Neutrophil (primary cell): ENCODE data around the gene CFAP99.

Source experiments
- H3K27ac ChIP-seq: fragments of 200-600 bp; sonication (generic); 2 replicates; pipeline ENCODE4 v1.5.1; 2016; ENCODE audit warnings: mild to moderate bottlenecking, moderate library complexity
- H3K27me3 ChIP-seq: fragments of 200-600 bp; sonication (generic); 2 replicates; pipeline ENCODE4 v1.6.0; 2016; ENCODE audit warnings: mild to moderate bottlenecking
- H3K36me3 ChIP-seq: fragments of 200-600 bp; sonication (generic); 2 replicates; pipeline ENCODE4 v1.5.1; 2017
- H3K4me1 ChIP-seq, 2 experiments: fragments of 200-600 bp in 1 of 2; sonication (generic) in 1 of 2; 1 replicate in 1 of 2; 2 replicates in 1 of 2; pipeline versions ENCODE4 v1.5.1 to v1.6.1; 2013 to 2016; ENCODE audit warnings: low read depth in 1 of 2, low read length in 1 of 2, mild to moderate bottlenecking in 1 of 2, moderate library complexity in 1 of 2; ENCODE audit not compliant: control insufficient read depth in 1 of 2, insufficient read depth in 1 of 2
- H3K4me3 ChIP-seq, 2 experiments: fragments of 200-600 bp in 1 of 2; sonication (generic) in 1 of 2; 1 replicate in 1 of 2; 2 replicates in 1 of 2; pipeline ENCODE4 v1.5.1; 2013 to 2016; ENCODE audit warnings: low read depth in 1 of 2, low read length in 1 of 2, mild to moderate bottlenecking in 1 of 2, moderate library complexity in 1 of 2
- H3K9me3 ChIP-seq: fragments of 200-600 bp; sonication (generic); 2 replicates; pipeline ENCODE4 v1.5.1; 2016
- TF ChIP-seq, protein P1 (sequence below): fragments of 200-600 bp; sonication (generic); IDR thresholded peaks from 2 replicates; pipeline ENCODE4 v1.5.1; 2016; ENCODE audit warnings: antibody characterized with exemption

Gene CFAP99

DNA sequence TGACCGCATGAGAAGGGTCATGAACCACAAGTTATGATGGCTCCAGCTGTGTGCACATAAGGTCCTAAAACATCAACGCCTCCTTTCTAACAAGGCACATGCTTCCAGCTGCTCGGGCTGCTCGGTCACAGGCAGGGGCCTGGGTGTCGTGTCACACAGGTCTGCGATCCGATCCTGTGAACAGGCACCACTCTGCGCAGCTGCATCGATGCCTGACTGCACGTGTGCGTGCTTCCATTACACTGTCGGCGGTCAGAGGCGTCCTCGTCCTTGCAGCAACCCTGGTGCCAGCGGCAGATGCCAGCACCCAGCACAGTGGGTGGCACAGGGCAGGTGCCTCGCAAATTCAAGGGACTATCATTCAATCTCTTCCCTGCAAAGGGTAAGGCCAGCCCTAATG, 24.2 kb upstream of the CFAP99 start:
- Histone ChIP-seq H3K9me3 (no peaks in the 10 kb centered on the region), H3K27me3 (peaks cover 62% of the 10 kb centered on the region), H3K36me3 (no peaks in the 10 kb centered on the region), H3K4me1 (no peaks in the 10 kb centered on the region), H3K27ac (no peak overlapping the region), H3K4me3 (no peak overlapping the region)
- TF ChIP-seq, protein P1, sequence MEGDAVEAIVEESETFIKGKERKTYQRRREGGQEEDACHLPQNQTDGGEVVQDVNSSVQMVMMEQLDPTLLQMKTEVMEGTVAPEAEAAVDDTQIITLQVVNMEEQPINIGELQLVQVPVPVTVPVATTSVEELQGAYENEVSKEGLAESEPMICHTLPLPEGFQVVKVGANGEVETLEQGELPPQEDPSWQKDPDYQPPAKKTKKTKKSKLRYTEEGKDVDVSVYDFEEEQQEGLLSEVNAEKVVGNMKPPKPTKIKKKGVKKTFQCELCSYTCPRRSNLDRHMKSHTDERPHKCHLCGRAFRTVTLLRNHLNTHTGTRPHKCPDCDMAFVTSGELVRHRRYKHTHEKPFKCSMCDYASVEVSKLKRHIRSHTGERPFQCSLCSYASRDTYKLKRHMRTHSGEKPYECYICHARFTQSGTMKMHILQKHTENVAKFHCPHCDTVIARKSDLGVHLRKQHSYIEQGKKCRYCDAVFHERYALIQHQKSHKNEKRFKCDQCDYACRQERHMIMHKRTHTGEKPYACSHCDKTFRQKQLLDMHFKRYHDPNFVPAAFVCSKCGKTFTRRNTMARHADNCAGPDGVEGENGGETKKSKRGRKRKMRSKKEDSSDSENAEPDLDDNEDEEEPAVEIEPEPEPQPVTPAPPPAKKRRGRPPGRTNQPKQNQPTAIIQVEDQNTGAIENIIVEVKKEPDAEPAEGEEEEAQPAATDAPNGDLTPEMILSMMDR = no peak

GRCh38 chr4:2395038-2395437, 23.7 kb upstream of the CFAP99 start:
- Histone ChIP-seq H3K27me3 (peaks cover 57% of the 10 kb centered on the region), H3K27ac (no peak overlapping the region), H3K9me3 (no peaks in the 10 kb centered on the region), H3K36me3 (no peaks in the 10 kb centered on the region), H3K4me1 (no peaks in the 10 kb centered on the region), H3K4me3 (no peak overlapping the region)
- TF ChIP-seq, protein P1 = no peak

DNA sequence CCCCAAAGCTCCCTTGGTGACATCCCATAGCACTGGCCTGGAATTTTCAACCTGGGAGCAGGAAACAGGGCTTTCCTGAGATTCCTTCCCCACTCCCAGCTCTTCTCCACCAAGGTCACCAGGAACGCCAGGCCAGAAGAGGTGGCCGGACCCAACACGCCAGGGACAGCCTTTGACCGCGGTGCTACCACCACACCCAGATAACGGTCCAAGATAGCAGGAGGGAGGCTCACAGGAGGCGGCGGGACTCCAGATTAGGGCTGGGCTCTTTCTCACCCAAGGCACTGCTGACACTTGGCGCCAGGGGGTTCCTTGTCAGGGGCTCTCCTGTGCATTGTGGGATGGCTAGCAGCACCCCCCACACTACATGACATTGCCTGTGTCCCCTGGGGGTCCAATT, 23.2 kb upstream of the CFAP99 start:
- TF ChIP-seq, protein P1 = no peak
- no peaks in the 10 kb centered on the region for H3K9me3 ChIP-seq
- H3K27ac ChIP-seq = no peak overlapping the region
- peaks cover 56% of the 10 kb centered on the region for H3K27me3 ChIP-seq
- no peaks in the 10 kb centered on the region for H3K36me3 ChIP-seq
- H3K4me1 ChIP-seq = no peaks in the 10 kb centered on the region
- H3K4me3 ChIP-seq = no peak overlapping the region

- no peak overlapping the region for H3K4me3 ChIP-seq
- TF ChIP-seq, protein P1 = no peak
- no peaks in the 10 kb centered on the region for H3K36me3 ChIP-seq
- H3K27ac ChIP-seq = no peak overlapping the region
- H3K9me3 ChIP-seq = no peaks in the 10 kb centered on the region
- H3K27me3 ChIP-seq = peaks cover 56% of the 10 kb centered on the region
- H3K4me1 ChIP-seq = no peaks in the 10 kb centered on the region
Measured at GRCh38 chr4:2396781-2397368, 21.9 kb upstream of the CFAP99 start.

DNA sequence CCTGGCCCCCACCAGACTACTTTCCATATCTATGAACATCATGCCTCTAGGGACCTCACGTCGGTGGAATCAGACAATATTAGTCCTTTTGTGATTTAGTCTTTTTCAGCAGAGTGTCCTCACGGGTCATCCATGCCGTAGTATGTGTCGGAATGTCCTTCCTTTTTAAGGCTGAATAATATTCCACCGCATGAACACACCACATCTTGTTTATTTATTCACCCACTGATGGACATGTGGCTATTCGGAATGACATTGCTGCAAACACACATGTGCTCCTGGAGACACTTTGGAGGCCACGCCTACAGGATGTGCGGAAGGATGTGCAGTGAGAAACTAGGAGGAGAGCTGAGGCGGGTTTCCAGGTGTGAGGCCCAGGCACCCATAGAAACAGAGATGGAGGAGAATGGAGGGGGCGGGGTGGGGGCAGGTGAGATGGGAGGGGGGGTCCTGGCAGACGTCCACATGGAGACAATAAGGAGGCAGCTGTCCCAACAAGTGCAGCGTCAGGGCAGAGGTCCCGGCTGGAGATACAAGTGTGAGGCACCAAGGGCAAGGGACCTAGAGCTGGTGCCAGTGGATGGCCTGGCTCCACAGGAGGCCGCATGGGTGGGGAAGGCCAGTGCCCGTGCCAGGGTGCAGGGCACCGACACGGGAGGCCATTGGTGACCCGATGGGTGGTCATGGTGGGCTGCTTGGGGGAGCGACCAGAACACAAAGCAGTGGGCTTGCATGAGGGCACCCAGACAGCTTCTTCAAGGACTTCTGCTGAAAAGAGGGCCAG, 21.0 kb upstream of the CFAP99 start:
- no peaks in the 10 kb centered on the region for H3K4me1 ChIP-seq
- no peak overlapping the region for H3K4me3 ChIP-seq
- H3K36me3 ChIP-seq = no peaks in the 10 kb centered on the region
- TF ChIP-seq, protein P1 = no peak
- no peaks in the 10 kb centered on the region for H3K9me3 ChIP-seq
- peaks cover 56% of the 10 kb centered on the region for H3K27me3 ChIP-seq
- no peak overlapping the region for H3K27ac ChIP-seq
